ENCODE results near the gene ANTXRL. TPM values are rescaled to one million over a fixed set of nuclear protein-coding genes. Genes with fewer than 3 reads are reported as not detected.

Gene ANTXRL
- total RNA-seq, 2 experiments from 2014 or later = not detected

- CTCF ChIA-PET = no interaction called here
- H3K4me3 Mint-ChIP-seq = no peak overlapping the region
- intact Hi-C loops (cut with DNase I, micrococcal nuclease) = loop anchor here in 1 of 2 experiments (5.0 kb wide), 1 partner anchor 96 kb away; no protein-coding TSS in a partner anchor
These were observed 36.4 kb downstream of the ANTXRL start for GRCh38 chr10:46323176-46323575.

DNA sequence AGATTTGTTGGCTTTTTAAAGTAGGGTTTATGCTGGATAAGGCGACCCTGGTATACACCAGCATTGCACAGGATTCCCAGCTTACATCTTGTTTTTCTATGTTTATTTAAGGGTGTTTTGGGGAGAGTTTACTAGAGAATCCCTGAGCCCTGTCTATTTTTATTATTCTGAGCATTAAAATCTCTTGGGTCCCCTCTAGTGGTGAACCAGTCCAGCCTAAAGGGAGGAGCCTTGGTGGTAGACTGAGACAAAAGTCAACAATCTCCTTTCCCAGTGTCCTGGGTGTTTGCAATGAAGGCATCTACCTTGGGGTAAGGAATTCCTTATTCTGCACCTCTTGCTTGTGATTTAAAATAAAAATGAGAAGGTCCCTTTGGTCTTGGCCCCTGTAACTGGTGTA is 38.2 kb downstream of the ANTXRL start:
- ATAC-seq (ENCODE audit: poor library complexity) = no peak
- H3K27ac Mint-ChIP-seq = no peak overlapping the region
- POLR2A ChIA-PET = no interaction called here

More at GRCh38 chr10:46323176-46323575, 36.4 kb downstream of the ANTXRL start:
- Mint-ChIP-seq H3K27me3 (no peaks in the 10 kb centered on the region), H3K36me3 (ENCODE audit: low read depth) (no peaks in the 10 kb centered on the region), H3K4me1 (ENCODE audit: low read depth) (no peaks in the 10 kb centered on the region), H3K27ac (no peak overlapping the region), H3K9me3 (no peaks in the 10 kb centered on the region)
- H3K4me1 ChIP-seq (ENCODE audit: insufficient read depth, low read length) = no peaks in the 10 kb centered on the region
- DNase-seq (no peak), ATAC-seq (ENCODE audit: poor library complexity) (no peak)
- TF ChIP-seq, protein P1, sequence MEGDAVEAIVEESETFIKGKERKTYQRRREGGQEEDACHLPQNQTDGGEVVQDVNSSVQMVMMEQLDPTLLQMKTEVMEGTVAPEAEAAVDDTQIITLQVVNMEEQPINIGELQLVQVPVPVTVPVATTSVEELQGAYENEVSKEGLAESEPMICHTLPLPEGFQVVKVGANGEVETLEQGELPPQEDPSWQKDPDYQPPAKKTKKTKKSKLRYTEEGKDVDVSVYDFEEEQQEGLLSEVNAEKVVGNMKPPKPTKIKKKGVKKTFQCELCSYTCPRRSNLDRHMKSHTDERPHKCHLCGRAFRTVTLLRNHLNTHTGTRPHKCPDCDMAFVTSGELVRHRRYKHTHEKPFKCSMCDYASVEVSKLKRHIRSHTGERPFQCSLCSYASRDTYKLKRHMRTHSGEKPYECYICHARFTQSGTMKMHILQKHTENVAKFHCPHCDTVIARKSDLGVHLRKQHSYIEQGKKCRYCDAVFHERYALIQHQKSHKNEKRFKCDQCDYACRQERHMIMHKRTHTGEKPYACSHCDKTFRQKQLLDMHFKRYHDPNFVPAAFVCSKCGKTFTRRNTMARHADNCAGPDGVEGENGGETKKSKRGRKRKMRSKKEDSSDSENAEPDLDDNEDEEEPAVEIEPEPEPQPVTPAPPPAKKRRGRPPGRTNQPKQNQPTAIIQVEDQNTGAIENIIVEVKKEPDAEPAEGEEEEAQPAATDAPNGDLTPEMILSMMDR (IDR thresholded peaks at IDR 0.05) = no peak
- POLR2A ChIA-PET = no interaction called here
- H3K27me3 ChIP-seq (ENCODE audit: control insufficient read depth in 1 of 2, insufficient read depth in 2 of 2, low read length in 2 of 2) = no peaks in the 10 kb centered on the region
- no peak overlapping the region for H3K27ac ChIP-seq (ENCODE audit: low read depth in 1 of 2, low read length in 2 of 2)
- H3K9me3 ChIP-seq (ENCODE audit: control insufficient read depth in 1 of 2, insufficient read depth in 1 of 2, low read length in 2 of 2) = no peaks in the 10 kb centered on the region
- H3K4me3 ChIP-seq (ENCODE audit: low read length) = no peak overlapping the region
- H3K36me3 ChIP-seq (ENCODE audit: insufficient read depth, low read length) = no peaks in the 10 kb centered on the region

GRCh38 chr10:46326066-46326465 is 39.3 kb downstream of the ANTXRL start:
- TF ChIP-seq, protein P1 (IDR thresholded peaks at IDR 0.05) = no peak
- H3K27ac Mint-ChIP-seq = no peak overlapping the region

More for the DNA sequence above, 38.2 kb downstream of the ANTXRL start:
- TF ChIP-seq, protein P1 (IDR thresholded peaks at IDR 0.05) = peak; percentile 48
- H3K36me3 Mint-ChIP-seq (ENCODE audit: low read depth) = no peaks in the 10 kb centered on the region
- Histone ChIP-seq H3K36me3 (ENCODE audit: insufficient read depth, low read length) (no peaks in the 10 kb centered on the region), H3K27me3 (ENCODE audit: control insufficient read depth in 1 of 2, insufficient read depth in 2 of 2, low read length in 2 of 2) (no peaks in the 10 kb centered on the region), H3K27ac (ENCODE audit: low read depth in 1 of 2, low read length in 2 of 2) (no peak overlapping the region), H3K4me3 (ENCODE audit: low read length) (no peak overlapping the region), H3K4me1 (ENCODE audit: insufficient read depth, low read length) (no peaks in the 10 kb centered on the region), H3K9me3 (ENCODE audit: control insufficient read depth in 1 of 2, insufficient read depth in 1 of 2, low read length in 2 of 2) (no peaks in the 10 kb centered on the region)
- H3K4me1 Mint-ChIP-seq (ENCODE audit: low read depth) = no peaks in the 10 kb centered on the region
- CTCF ChIA-PET = no interaction called here
- H3K27me3 Mint-ChIP-seq = no peaks in the 10 kb centered on the region
- H3K4me3 Mint-ChIP-seq = no peak overlapping the region
- no peaks in the 10 kb centered on the region for H3K9me3 Mint-ChIP-seq
- intact Hi-C loops (cut with DNase I, micrococcal nuclease) = loop anchor here in 1 of 2 experiments (1.0 kb wide), 1 partner anchor 97 kb away; no protein-coding TSS in a partner anchor
- DNase-seq = peak in 2 of 14 experiments; percentile 24 to 27

More at GRCh38 chr10:46326066-46326465, 39.3 kb downstream of the ANTXRL start:
- H3K27me3 Mint-ChIP-seq = no peaks in the 10 kb centered on the region
- ATAC-seq (ENCODE audit: poor library complexity) (no peak), DNase-seq (no peak)
- H3K36me3 ChIP-seq (ENCODE audit: insufficient read depth, low read length) = no peaks in the 10 kb centered on the region
- H3K4me1 ChIP-seq (ENCODE audit: insufficient read depth, low read length) = no peaks in the 10 kb centered on the region
- H3K4me3 ChIP-seq (ENCODE audit: low read length) = no peak overlapping the region
- intact Hi-C loops (cut with DNase I, micrococcal nuclease) = no loop called here
- H3K9me3 ChIP-seq (ENCODE audit: control insufficient read depth in 1 of 2, insufficient read depth in 1 of 2, low read length in 2 of 2) = no peaks in the 10 kb centered on the region
- H3K27ac ChIP-seq (ENCODE audit: low read depth in 1 of 2, low read length in 2 of 2) = no peak overlapping the region
- POLR2A ChIA-PET = no interaction called here
- H3K4me3 Mint-ChIP-seq = no peak overlapping the region
- H3K4me1 Mint-ChIP-seq (ENCODE audit: low read depth) = no peaks in the 10 kb centered on the region
- H3K36me3 Mint-ChIP-seq (ENCODE audit: low read depth) = no peaks in the 10 kb centered on the region
- H3K27me3 ChIP-seq (ENCODE audit: control insufficient read depth in 1 of 2, insufficient read depth in 2 of 2, low read length in 2 of 2) = no peaks in the 10 kb centered on the region
- no peaks in the 10 kb centered on the region for H3K9me3 Mint-ChIP-seq
- CTCF ChIA-PET = no interaction called here

All from CD4-positive, alpha-beta T cell (primary cell).